Hematopoietic multipotent progenitor cell treated with erythropoietin and hydrocortisone succinate and interleukin-3 and kit ligand, for 4 days (in vitro differentiated cells): ENCODE measurements around the gene CLTA.
"Not testable (repeated sequence)": the region's sequence is repeated elsewhere in the genome, so short reads cannot be mapped to it uniquely, and the experiment has no call there.

Source experiments
- DNase-seq: peaks from one replicate; pipeline ENCODE4 v3.0.0-alpha.2; 2015

CLTA gene

DNA sequence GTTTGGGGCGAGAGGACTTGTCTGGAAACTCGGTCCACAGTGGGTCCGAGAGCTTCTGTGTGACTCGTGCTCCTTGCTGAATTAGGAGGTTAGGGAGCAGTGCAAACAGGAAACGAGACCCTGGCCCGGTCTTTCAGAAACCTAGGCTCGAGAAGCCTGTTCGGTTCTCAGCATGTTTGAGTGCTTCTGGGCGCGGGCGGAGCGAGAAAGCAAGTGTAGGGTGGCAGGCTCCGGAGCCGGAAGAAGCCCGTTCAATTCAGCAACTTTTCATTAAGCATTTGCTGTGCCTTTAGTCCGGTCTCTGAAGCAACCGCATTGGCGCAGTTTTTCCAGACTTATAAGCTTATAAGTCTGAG lies 547 bp downstream of the CLTA start:
- peak; percentile 62 for DNase-seq

GRCh38 chr9:36191686-36192085 lies 965 bp downstream of the CLTA start:
- no peak for DNase-seq

DNA sequence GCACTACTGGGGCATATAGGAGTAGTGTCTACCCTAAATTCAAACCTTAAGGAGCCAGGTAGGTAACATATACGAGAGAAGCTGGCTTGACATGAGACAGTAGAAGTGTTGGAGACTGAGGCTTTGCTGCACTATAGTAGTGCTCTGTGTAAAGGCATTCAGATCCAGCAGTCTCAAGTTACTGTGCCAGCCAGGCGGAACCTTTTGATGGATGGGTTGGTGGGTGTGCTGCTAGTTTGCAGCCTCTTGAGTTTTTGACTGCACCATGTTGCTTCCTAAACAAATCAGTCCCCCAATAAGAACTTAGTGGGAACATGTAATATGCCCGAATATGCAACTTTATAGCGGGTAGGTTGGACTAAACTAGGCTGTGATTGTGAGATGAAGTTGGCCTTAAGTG lies 1.5 kb downstream of the CLTA start:
- no peak for DNase-seq

GRCh38 chr9:36193023-36193422 lies 2.3 kb downstream of the CLTA start:
- DNase-seq = no peak

DNA sequence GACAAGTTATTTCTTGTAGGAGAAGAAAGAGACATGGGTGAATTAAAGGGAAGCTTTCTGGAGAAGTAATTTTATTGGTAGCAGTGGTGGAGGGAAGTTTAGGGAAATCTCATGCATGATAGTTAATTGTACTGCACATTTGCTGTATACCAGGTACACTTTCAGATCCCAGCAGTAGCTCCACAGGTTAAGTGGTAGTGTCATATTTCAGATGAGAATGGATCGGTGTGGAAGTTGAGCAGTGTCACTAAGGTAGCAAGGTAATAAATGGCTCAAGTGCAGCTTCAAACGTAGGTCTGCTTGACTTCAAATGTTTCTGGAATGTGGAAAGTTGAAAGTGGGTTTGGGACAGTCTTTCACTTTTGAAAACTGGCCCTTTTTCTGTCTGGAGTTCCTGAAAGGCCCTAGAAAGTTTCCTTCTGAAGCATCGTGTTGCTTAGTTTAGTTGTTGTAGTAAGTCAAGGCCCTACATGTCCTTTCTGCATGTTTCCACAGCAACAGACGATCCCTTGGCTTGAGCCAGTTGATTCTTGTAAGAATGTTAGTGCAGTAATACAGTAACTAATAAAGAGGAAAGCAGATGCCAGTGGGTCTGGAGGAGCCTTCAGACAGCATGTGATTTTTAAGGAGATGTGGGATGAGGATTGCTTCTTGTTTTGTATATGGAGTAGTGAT lies 3.7 kb downstream of the CLTA start:
- no peak for DNase-seq

- DNase-seq = no peak
These were observed 14.3 kb downstream of the CLTA start for GRCh38 chr9:36204906-36205547.

DNA sequence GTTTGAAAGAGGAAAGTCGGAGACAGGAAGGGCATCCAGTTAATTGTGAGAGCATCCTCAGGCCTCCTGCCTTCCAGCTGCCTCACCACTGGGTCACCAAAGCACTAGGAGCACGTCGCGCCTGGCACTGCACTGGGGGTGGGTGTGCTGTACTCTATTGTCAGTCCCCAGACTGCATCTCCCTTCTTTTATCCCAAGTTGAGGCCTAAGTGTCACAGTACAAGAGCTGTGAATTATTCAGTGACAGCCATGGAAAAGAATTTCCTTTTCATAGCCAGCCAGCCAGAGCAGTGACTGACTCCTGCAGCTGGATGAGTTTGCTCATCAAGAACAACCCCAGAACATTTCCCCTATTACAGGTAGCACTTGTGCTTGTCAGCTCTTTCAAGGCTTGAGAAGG lies 16.3 kb downstream of the CLTA start:
- no peak for DNase-seq

DNA sequence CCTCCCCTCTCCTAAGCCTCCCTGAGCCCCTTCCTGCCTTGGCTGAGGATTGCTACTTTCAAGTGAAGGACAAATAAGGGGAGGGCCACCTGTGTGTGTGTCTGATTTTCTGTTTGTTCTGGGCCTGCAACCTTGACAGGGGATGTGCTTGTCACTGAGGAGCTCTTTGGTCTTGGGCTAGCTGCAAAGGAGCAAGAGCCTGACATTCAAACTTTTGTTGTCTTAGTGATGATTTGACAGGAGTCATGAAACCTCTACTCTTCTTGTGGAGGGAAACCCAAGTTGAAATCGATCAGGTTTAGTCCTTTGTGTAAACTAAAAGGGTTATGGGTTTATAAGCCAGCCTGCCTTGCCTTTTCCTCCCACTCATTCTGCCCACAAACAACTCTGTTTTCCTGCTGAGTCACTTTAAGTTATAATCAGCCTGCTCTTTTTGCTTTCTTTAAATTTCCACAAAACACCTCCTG lies 16.9 kb downstream of the CLTA start:
- DNase-seq = peak; percentile 49

DNA sequence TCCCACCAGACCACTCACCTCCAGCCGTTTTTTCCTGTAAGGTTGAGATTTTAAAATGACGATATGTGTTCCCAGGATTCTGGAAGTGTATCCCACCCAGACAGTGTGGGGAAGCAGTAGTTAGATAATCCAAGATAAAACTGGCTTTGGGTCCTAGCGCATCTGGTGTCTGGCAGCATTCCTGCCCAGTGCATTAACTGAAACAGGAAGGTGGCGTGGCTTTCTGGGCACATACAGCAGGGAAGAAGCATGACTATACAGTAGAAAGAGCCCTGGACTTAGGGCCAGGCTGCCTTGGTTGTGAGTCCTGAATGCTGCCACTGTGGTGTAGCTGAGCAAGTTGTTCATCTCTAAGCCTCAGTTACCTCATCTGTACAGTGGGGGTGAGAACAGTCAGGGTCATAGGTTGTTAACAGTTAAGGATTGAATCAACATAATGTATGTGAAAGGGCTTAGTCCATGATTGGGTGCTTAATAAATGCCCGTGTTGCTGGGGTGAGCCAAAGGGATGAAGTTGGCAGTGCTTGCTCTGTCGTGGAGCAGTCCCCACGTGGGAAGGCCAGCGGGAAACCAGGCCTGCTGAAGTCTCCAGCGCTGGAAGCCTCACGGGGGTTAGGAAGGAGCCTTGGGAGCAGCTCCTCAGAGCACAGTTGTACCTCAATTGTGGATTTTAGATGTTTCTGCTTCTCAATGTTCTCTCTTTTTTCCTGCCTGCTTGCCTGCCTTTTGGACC lies 18.0 kb downstream of the CLTA start:
- DNase-seq = no peak

DNA sequence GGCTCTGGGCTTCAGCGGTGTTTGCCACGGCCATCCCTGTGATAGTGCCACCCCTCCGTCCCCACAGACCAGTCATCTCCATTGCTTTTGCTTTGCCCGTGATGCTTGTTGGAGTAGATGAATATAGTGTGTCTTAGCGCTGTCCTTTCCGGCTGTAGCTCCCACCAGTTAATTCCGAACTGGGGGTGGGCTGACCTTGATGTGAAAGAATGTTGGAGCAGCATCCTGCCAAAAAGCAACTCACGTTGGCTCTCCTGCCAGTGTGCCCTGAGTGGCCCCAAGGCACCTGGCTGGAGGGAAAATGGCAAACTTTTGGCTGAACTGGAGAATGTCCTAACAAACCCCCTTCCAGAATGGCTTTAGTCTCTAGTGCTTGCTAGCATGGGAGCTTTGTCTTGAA lies 20.0 kb downstream of the CLTA start:
- DNase-seq = no peak

DNA sequence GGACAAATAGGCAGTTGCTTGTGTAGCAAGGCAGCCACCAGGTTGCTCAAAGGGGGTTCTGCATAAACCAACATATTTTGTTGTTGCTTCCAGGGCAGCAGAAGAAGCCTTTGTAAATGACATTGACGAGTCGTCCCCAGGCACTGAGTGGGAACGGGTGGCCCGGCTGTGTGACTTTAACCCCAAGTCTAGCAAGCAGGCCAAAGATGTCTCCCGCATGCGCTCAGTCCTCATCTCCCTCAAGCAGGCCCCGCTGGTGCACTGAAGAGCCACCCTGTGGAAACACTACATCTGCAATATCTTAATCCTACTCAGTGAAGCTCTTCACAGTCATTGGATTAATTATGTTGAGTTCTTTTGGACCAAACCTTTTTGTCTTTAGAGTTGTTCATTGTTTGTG lies 20.8 kb downstream of the CLTA start:
- no peak for DNase-seq

DNA sequence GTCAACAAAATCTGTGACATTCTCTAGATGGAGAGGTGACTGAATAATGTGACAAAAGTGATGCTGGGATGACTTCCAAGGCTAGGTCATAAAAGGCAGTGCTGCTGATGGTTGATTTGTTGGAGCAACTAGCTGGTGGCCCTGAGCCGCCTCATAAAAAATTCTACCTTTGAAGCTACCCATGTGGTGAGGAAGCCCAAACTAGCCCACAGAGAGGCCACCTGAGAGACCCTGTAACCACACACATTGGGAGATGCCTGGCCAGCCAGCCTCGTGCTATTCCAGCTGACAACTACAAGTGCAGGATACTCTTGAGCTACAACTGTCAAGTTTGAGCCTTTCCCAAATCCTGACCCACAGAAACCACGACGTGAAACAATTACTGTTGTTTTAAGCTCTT lies 22.7 kb downstream of the CLTA start:
- DNase-seq = no peak

DNA sequence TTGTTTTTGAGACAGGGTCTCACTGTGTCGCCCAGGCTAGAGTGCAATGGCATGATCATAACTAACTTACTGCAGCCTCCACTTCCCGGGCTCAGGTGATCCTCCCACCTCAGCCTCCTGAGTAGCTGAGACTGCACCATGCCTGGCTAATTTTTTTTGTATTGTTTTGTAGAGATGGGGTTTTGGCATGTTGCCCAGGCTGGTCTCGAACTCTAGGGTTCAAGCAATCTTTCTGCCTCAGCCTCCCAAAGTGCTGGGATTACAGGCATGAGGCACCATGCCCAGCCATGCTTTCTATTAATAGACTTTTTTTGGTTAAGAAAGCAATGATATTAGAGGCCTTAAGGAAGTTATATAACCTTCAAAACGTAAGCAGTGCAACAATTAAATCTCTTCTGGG lies 23.3 kb downstream of the CLTA start:
- DNase-seq = no peak

DNA sequence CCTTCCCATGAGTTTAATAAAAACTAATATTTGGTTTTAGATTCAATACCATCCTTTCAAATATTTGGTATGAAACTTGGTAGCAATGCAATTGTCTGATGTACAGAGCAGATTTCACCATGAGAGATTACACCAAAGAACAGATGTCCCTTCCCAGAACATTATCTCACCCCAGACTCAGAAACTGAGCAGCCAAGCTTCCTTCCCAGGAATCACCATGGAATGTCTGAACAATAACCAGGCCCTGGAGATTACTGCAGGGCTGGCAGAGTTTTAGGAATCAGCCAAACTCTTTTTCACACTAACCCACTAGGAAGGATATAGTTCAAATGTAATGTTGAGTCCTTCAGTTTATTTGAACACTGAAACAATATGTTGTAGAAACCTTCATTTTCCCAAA lies 23.9 kb downstream of the CLTA start:
- DNase-seq = no peak

- DNase-seq = peak; percentile 37
These were observed 26.7 kb downstream of the CLTA start for GRCh38 chr9:36217256-36217968.

DNA sequence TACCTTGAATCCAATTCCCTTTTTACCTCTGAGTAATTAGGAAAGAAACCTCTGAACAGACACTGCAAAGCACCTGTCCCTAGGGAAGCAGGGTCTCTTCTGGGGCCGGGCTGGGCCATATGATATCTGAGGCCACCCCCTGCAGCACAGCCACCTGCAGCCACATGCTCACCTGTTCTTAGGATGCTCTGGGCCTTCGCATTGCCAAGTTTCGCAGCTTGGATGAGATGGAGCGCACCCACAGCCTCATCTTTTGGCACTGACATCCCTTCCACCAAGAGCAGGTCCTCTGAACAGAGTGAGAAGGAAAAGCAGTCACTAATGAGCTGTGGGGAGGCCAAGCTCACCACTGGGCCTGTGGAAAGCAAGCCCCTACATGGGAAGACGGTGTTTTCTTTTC lies 27.3 kb downstream of the CLTA start:
- DNase-seq = no peak

- DNase-seq = peak; percentile 88
These were observed 27.7 kb downstream of the CLTA start for GRCh38 chr9:36218411-36218901.

- DNase-seq = no peak
These were observed 30.9 kb downstream of the CLTA start for GRCh38 chr9:36221667-36222066.

- no peak for DNase-seq
These were observed 31.7 kb downstream of the CLTA start for GRCh38 chr9:36222449-36222848.

DNA sequence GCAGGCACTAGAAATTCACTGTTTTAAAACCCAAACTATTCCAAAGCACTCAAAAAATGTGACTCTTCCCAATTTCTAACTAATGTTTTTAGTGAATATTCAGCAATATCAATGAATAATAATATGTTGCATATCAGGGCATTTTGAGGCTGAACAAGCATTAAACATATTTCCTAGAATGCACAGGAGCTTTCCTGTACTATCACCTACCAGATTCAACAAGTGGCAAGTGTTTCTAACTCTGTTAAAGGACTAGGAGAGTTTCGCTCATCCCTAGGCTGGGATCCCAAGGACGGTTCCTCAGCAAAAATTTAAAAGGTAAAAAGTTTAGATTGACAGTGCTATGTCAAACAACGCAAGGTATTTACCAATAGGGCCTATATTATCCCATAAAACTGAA lies 46.5 kb downstream of the CLTA start:
- no peak for DNase-seq

DNA sequence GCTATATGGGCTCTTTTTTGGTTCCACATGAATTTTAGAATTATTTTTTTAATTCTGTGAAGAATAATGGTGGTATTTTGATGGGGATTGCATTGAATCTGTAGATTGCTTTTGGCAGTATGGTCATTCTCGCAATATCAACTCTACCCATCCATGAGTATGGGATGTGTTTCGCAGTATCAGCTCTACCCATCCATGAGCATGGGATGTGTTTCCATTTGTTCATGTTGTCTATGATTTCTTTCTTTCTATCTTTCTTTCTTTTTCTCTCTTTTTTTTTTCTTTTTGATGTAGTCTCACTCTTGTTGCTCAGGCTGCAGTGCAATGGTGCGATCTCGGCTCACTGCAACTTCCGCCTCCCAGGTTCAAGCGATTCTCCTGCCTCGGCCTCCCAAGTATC lies 48.5 kb downstream of the CLTA start:
- not testable (repeated sequence) for DNase-seq

GRCh38 chr9:36239675-36240074 lies 49.0 kb downstream of the CLTA start:
- not testable (repeated sequence) for DNase-seq

DNA sequence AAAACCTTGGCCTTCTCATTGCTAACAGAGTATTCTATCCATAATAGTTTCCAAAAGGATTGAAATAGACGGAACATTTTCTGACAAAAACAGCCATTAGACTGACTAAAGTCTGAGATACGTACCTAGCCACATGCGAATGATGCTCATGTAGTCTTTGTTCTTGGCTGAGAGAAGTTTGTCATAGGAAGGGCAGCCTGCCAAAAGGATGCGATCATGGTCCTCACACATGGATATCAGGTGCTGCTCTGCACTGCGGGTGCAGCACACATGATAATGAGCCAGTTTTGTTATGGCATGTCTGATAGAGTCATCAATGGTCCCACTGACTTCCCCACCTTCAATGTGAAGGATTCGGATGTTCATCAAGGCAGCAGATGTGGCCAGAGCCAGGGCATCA lies 55.2 kb downstream of the CLTA start:
- no peak for DNase-seq
